Diencephalon (tissue), 1 donor: ENCODE measurements around the gene GTF2F2. TPM values are rescaled to one million over a fixed set of nuclear protein-coding genes. Genes with fewer than 3 reads are reported as not detected.

Source experiments
- small RNA-seq: library from RNA; depleted of rRNA; stranded (forward); fragments of <200 nt; gene quantifications from one replicate; pipeline ENCODE3, GENCODE V24; 2014
- total RNA-seq: library from RNA; depleted of rRNA; stranded (reverse); fragments of >200 nt; gene quantifications from one replicate; pipeline ENCODE4 v1.2.3, GENCODE V29; 2014

Gene GTF2F2, protein sequence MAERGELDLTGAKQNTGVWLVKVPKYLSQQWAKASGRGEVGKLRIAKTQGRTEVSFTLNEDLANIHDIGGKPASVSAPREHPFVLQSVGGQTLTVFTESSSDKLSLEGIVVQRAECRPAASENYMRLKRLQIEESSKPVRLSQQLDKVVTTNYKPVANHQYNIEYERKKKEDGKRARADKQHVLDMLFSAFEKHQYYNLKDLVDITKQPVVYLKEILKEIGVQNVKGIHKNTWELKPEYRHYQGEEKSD
- 25.6 TPM for total RNA-seq

DNA sequence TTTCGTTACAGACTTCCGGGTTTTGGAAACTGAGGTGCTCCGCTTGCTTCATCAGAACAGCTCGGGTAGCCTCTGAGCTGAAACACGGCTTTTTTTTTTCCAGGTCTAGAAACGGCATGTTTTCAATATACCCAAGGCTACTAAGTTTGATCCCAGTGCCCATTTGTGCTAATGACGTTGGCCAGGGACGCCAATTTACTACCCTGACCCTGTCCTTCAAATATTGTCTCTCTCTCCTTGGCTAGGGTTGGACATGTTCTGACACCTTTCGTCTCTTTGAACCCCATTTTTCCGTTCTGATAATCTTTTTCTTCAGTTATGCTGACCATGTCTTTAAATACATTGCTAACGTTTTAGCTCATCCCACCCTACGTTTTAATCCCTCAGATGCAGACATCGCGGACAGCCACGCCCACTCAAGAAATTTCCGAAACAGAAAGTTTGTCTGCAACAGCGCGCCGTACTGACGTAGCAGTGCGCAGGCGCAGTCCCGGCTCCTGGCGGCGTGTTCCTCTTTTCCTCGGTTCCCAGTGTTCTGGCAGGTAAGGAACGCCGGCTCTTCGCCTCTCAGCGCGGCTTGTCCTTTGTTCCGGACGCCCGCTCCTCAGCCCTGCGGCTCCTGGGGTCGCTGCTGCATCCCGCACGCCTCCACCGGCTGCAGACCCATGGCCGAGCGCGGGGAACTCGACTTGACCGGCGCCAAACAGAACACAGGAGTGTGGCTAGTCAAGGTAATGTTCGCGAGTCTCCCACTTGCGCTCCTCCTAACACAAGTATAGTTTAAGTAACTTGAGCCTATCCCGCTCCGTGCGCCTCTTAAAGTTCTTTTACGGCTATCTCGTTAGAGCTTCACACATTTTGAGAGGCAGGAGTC lies at the start of gene GTF2F2:
Gene GTF2F2 (plus strand): TSS at position 520 of the 874 bp plus-strand sequence. CDS start 146 bp downstream, at position 666.

DNA sequence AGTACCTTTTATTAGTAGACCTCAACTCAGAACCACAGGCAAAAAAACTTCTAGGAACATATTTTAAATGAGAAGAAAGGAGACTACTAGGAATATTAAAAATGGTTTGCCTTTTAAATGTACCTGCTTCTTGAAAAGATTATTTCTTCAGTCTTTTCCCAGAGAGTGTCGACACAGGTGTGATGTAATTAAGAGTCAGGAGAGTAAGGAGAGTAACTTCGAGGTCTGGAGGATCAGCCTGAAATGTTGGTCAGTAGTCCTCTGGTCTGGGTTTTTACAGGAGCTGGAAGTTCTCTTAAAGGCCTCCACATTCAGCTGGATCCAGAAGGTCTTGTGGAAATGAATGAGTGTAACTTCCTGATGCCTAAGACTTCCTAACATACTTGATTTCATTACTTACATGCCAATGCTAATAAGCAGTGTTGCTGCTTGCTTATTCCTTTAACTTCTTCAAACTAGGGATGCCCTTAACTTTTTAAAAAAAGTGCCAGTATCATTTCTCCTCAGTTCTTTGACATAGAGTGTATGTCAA lies 80.5 kb downstream of the GTF2F2 start, which contains the start of gene KCTD4:
Gene KCTD4 (minus strand): TSS at position 345 of the 532 bp plus-strand sequence. CDS start 6,478 bp downstream, outside the sequence.

Small RNAs within 50 kb of the gene (small RNA-seq; reads per million reads assigned to genes)
- gene AL138693.1 = not detected
- gene AL138963.2 = not detected

Other genes starting within 250 kb of the GTF2F2 start
- gene NUFIP1, start 131.0 kb upstream of the GTF2F2 start, total RNA-seq = 10.4 TPM
- gene GPALPP1, start 131.0 kb upstream of the GTF2F2 start, total RNA-seq = 41.5 TPM
- 13.4 TPM for gene KCTD4, start 80.5 kb downstream of the GTF2F2 start, total RNA-seq
- gene TPT1, start 220.7 kb downstream of the GTF2F2 start, total RNA-seq = 1,799 TPM